Smooth muscle cell (in vitro differentiated cells): ENCODE data around the gene WNT6. TPM values are rescaled to one million over a fixed set of nuclear protein-coding genes. Genes with fewer than 3 reads are reported as not detected.

ENCODE experiments used
- DNase-seq: peaks from one replicate; lab custom pipeline; 2025; ENCODE audit not compliant: unreplicated experiment; lab: John Stamatoyannopoulos, UW
- H2AFZ ChIP-seq: fragments of 200-600 bp; sonication (generic); 2 replicates; pipeline ENCODE4 v1.6.0; 2016; ENCODE audit warnings: antibody characterized with exemption, low read depth, mild to moderate bottlenecking
- H3F3A ChIP-seq: fragments of 200-600 bp; sonication (generic); 2 replicates; pipeline ENCODE4 v1.6.0; 2017; ENCODE audit warnings: antibody characterized with exemption, low read depth
- H3K27ac ChIP-seq: fragments of 200-600 bp; sonication (generic); 2 replicates; pipeline ENCODE4 v1.5.1; 2016; ENCODE audit warnings: low read depth, mild to moderate bottlenecking
- H3K27me3 ChIP-seq: fragments of 200-600 bp; sonication (generic); 2 replicates; pipeline ENCODE4 v1.6.1; 2016; ENCODE audit warnings: low read depth, mild to moderate bottlenecking
- H3K36me3 ChIP-seq: fragments of 200-600 bp; sonication (generic); 2 replicates; pipeline ENCODE4 v1.5.1; 2016; ENCODE audit warnings: low read depth
- H3K4me1 ChIP-seq: fragments of 200-600 bp; sonication (generic); 2 replicates; pipeline ENCODE4 v1.5.1; 2016; ENCODE audit warnings: low read depth
- H3K4me2 ChIP-seq: fragments of 200-600 bp; sonication (generic); 2 replicates; pipeline ENCODE4 v1.6.0; 2016; ENCODE audit warnings: mild to moderate bottlenecking
- H3K4me3 ChIP-seq: fragments of 200-600 bp; sonication (generic); 2 replicates; pipeline ENCODE4 v1.5.1; 2016; ENCODE audit warnings: mild to moderate bottlenecking
- H3K79me2 ChIP-seq: fragments of 200-600 bp; sonication (generic); 2 replicates; pipeline ENCODE4 v1.6.0; 2016; ENCODE audit warnings: low read depth, mild to moderate bottlenecking
- H3K9ac ChIP-seq: fragments of 200-600 bp; sonication (generic); 2 replicates; pipeline ENCODE4 v1.6.0; 2016; ENCODE audit warnings: low read depth
- H3K9me3 ChIP-seq: fragments of 200-600 bp; sonication (generic); replicated peaks from 2 replicates; pipeline ENCODE4 v1.5.1; 2016; ENCODE audit warnings: low read depth
- H4K20me1 ChIP-seq: fragments of 200-600 bp; sonication (generic); 2 replicates; pipeline ENCODE4 v1.6.0; 2016; ENCODE audit warnings: low read depth
- CTCF ChIP-seq: fragments of 200-600 bp; sonication (generic); IDR thresholded peaks from 2 replicates; pipeline ENCODE4 v1.5.1; 2017; ENCODE audit warnings: borderline replicate concordance, mild to moderate bottlenecking, antibody characterized with exemption; ENCODE audit not compliant: insufficient read depth, poor library complexity, severe bottlenecking
- WGBS: methylation state at CpG from one replicate; pipeline ENCODE4 v1.1.7; 2016; ENCODE audit warnings: low lambda C conversion rate; 5-methylcytosine and 5-hydroxymethylcytosine counted together
- polyA plus RNA-seq: library from polyadenylated mRNA; unstranded; fragments of >200 nt; fragmentation: Nextera tagmentation; extraction: Ambion mirVana; gene quantifications from 2 replicates; pipeline ENCODE4 v1.2.1, GENCODE V29; 2016
- total RNA-seq: library from RNA; depleted of rRNA; stranded (reverse); fragments of >200 nt; gene quantifications from 2 replicates; pipeline ENCODE4 v1.2.3, GENCODE V29; 2014

WNT6 gene
- total and polyA plus RNA-seq, 2 experiments from 2014 or later = 7.9 to 12.1 TPM

- 92% methylated on average over 7 of the region's 7 CpGs for WGBS
- Histone ChIP-seq H3K9ac (no peak overlapping the region), H3K4me1 (no peaks in the 10 kb centered on the region), H3K9me3 (no peaks in the 10 kb centered on the region), H3K36me3 (no peaks in the 10 kb centered on the region), H3K4me2 (no peak overlapping the region), H4K20me1 (no peaks in the 10 kb centered on the region), H3K27ac (no peak overlapping the region), H3K27me3 (no peaks in the 10 kb centered on the region), H3K79me2 (no peaks in the 10 kb centered on the region), H3K4me3 (no peak overlapping the region), H2AFZ (no peak overlapping the region), H3F3A (no peaks in the 10 kb centered on the region)
- no peak for DNase-seq
- TF ChIP-seq CTCF = no peak
Observed at GRCh38 chr2:218824004-218824403, 35.6 kb upstream of the WNT6 start.

GRCh38 chr2:218826791-218827190 is 32.8 kb upstream of the WNT6 start:
- Histone ChIP-seq H3K36me3 (no peaks in the 10 kb centered on the region), H3K9ac (no peak overlapping the region), H3K27me3 (no peaks in the 10 kb centered on the region)

GRCh38 chr2:218827701-218828476 is 31.7 kb upstream of the WNT6 start:
- Histone ChIP-seq H3K4me3 (no peak overlapping the region), H3K4me2 (no peak overlapping the region), H4K20me1 (no peaks in the 10 kb centered on the region), H3F3A (no peaks in the 10 kb centered on the region), H3K9ac (no peak overlapping the region), H3K4me1 (no peaks in the 10 kb centered on the region), H3K36me3 (no peaks in the 10 kb centered on the region), H3K27ac (no peak overlapping the region), H3K9me3 (no peaks in the 10 kb centered on the region), H2AFZ (no peak overlapping the region), H3K27me3 (no peaks in the 10 kb centered on the region), H3K79me2 (no peaks in the 10 kb centered on the region)
- no peak for TF ChIP-seq CTCF
- DNase-seq = no peak
- 88% methylated on average over 14 of the region's 14 CpGs for WGBS

More at GRCh38 chr2:218826791-218827190, 32.8 kb upstream of the WNT6 start:
- H3K79me2 ChIP-seq = no peaks in the 10 kb centered on the region
- H3K4me1 ChIP-seq = no peaks in the 10 kb centered on the region
- no peak for TF ChIP-seq CTCF
- no peaks in the 10 kb centered on the region for H4K20me1 ChIP-seq
- no peak for DNase-seq
- no peak overlapping the region for H3K4me2 ChIP-seq
- 91% methylated on average over 10 of the region's 10 CpGs for WGBS
- no peaks in the 10 kb centered on the region for H3F3A ChIP-seq
- no peak overlapping the region for H3K27ac ChIP-seq
- no peak overlapping the region for H3K4me3 ChIP-seq
- no peaks in the 10 kb centered on the region for H3K9me3 ChIP-seq
- no peak overlapping the region for H2AFZ ChIP-seq

GRCh38 chr2:218828477-218828778 is 31.2 kb upstream of the WNT6 start:
- H2AFZ ChIP-seq = no peak overlapping the region
- H3K79me2 ChIP-seq = no peaks in the 10 kb centered on the region
- no peaks in the 10 kb centered on the region for H3K4me1 ChIP-seq
- H3K36me3 ChIP-seq = no peaks in the 10 kb centered on the region
- no peak for DNase-seq
- no peak overlapping the region for H3K27ac ChIP-seq
- no peak overlapping the region for H3K4me2 ChIP-seq
- no peaks in the 10 kb centered on the region for H4K20me1 ChIP-seq
- H3K27me3 ChIP-seq = no peaks in the 10 kb centered on the region
- H3K9ac ChIP-seq = no peak overlapping the region
- no peak for TF ChIP-seq CTCF
- H3K4me3 ChIP-seq = no peak overlapping the region
- WGBS = 99% methylated on average over 4 of the region's 4 CpGs
- no peaks in the 10 kb centered on the region for H3K9me3 ChIP-seq
- no peaks in the 10 kb centered on the region for H3F3A ChIP-seq
